Mesenchymal stem cell (in vitro differentiated cells and primary cell): ENCODE data around the gene TRPM3.

Experiments used
- DNase-seq: peaks from one replicate; pipeline ENCODE4 v3.0.0-alpha.2; 2013
- H2AFZ ChIP-seq: one replicate; pipeline ENCODE4 v1.6.1; 2013; ENCODE audit warnings: low read depth, mild to moderate bottlenecking, control low read depth, inconsistent platforms, low read length, moderate library complexity
- H2AK5ac ChIP-seq: 2 replicates; pipeline ENCODE4 v1.6.1; 2013; ENCODE audit warnings: low read length, moderate library complexity, mild to moderate bottlenecking, inconsistent platforms; ENCODE audit not compliant: severe bottlenecking
- H2BK120ac ChIP-seq: one replicate; pipeline ENCODE4 v1.6.1; 2013; ENCODE audit warnings: low read depth, mild to moderate bottlenecking, inconsistent platforms, low read length, moderate library complexity
- H2BK12ac ChIP-seq, 2 experiments: one replicate each; pipeline ENCODE4 v1.6.1; 2013; ENCODE audit warnings: inconsistent platforms in 2 of 2, low read length in 2 of 2, mild to moderate bottlenecking in 2 of 2, moderate library complexity in 2 of 2, control low read depth in 1 of 2
- H2BK15ac ChIP-seq: one replicate; pipeline ENCODE4 v1.6.1; 2013; ENCODE audit warnings: mild to moderate bottlenecking, low read depth, inconsistent platforms; ENCODE audit not compliant: poor library complexity, severe bottlenecking
- H2BK5ac ChIP-seq: 2 replicates; pipeline ENCODE4 v1.6.1; 2013; ENCODE audit warnings: low read depth, mild to moderate bottlenecking, low read length, control low read depth, inconsistent platforms; ENCODE audit not compliant: poor library complexity, severe bottlenecking
- H3K14ac ChIP-seq, 2 experiments: one replicate each; pipeline ENCODE4 v1.6.1; 2013; ENCODE audit warnings: inconsistent platforms in 2 of 2, low read length in 2 of 2, control low read depth in 1 of 2, mild to moderate bottlenecking in 1 of 2, moderate library complexity in 1 of 2
- H3K18ac ChIP-seq, 2 experiments: one replicate each; pipeline ENCODE4 v1.6.1; 2013; ENCODE audit warnings: inconsistent platforms in 2 of 2, low read length in 2 of 2, control low read depth in 1 of 2, low read depth in 1 of 2, mild to moderate bottlenecking in 1 of 2
- H3K23ac ChIP-seq, 2 experiments: one replicate each; pipeline ENCODE4 v1.6.1; 2013; ENCODE audit warnings: inconsistent platforms in 2 of 2, low read length in 2 of 2, mild to moderate bottlenecking in 2 of 2, moderate library complexity in 2 of 2, control low read depth in 1 of 2
- H3K27ac ChIP-seq: 2 replicates; pipeline ENCODE4 v1.5.1; 2013; ENCODE audit warnings: mild to moderate bottlenecking, moderate library complexity, low read length, control low read depth, inconsistent platforms; ENCODE audit not compliant: poor library complexity, severe bottlenecking
- H3K27me3 ChIP-seq, 2 experiments: 2 replicates each; pipeline versions ENCODE4 v1.6.1 to v1.7.0; 2013; ENCODE audit warnings: low read length in 2 of 2, mild to moderate bottlenecking in 2 of 2, moderate library complexity in 2 of 2, control low read depth in 1 of 2, inconsistent platforms in 1 of 2; ENCODE audit not compliant: control insufficient read depth in 1 of 2, insufficient read depth in 1 of 2
- H3K36me3 ChIP-seq, 2 experiments: 2 replicates each; pipeline versions ENCODE4 v1.6.1 to v1.7.0; 2013; ENCODE audit warnings: low read length in 2 of 2, control low read depth in 1 of 2, inconsistent platforms in 1 of 2, low read depth in 1 of 2, mild to moderate bottlenecking in 1 of 2; ENCODE audit not compliant: insufficient read depth in 2 of 2, control insufficient read depth in 1 of 2
- H3K4ac ChIP-seq, 2 experiments: one replicate each; pipeline ENCODE4 v1.6.1; 2013; ENCODE audit warnings: inconsistent platforms in 2 of 2, low read length in 2 of 2, mild to moderate bottlenecking in 2 of 2, moderate library complexity in 2 of 2, control low read depth in 1 of 2, low read depth in 1 of 2
- H3K4me1 ChIP-seq: 2 replicates; pipeline ENCODE4 v1.6.1; 2013; ENCODE audit warnings: low read depth, low read length, control low read depth; ENCODE audit not compliant: control insufficient read depth, insufficient read depth
- H3K4me2 ChIP-seq: 2 replicates; pipeline ENCODE4 v1.6.1; 2013; ENCODE audit warnings: low read length, mild to moderate bottlenecking, inconsistent platforms; ENCODE audit not compliant: poor library complexity, severe bottlenecking
- H3K4me3 ChIP-seq, 2 experiments: 2 replicates each; pipeline versions ENCODE4 v1.5.1 to v1.7.0; 2013; ENCODE audit warnings: low read length in 2 of 2, mild to moderate bottlenecking in 2 of 2, control low read depth in 1 of 2, low read depth in 1 of 2; ENCODE audit not compliant: insufficient read depth in 1 of 2
- H3K79me1 ChIP-seq: replicated peaks from 2 replicates; pipeline ENCODE4 v1.6.1; 2013; ENCODE audit warnings: mild to moderate bottlenecking, control low read depth, low read length, inconsistent platforms; ENCODE audit not compliant: poor library complexity, severe bottlenecking
- H3K9ac ChIP-seq: 2 replicates; pipeline ENCODE4 v1.7.0; 2013; ENCODE audit warnings: mild to moderate bottlenecking, low read length, moderate library complexity
- H3K9me3 ChIP-seq: 2 replicates; pipeline ENCODE4 v1.7.0; 2013; ENCODE audit warnings: mild to moderate bottlenecking, low read length; ENCODE audit not compliant: control insufficient read depth
- H4K8ac ChIP-seq: one replicate; pipeline ENCODE4 v1.6.1; 2013; ENCODE audit warnings: inconsistent platforms, mild to moderate bottlenecking, low read length, moderate library complexity
- H4K91ac ChIP-seq: one replicate; pipeline ENCODE4 v1.6.1; 2013; ENCODE audit warnings: mild to moderate bottlenecking, low read length, inconsistent platforms
- WGBS: methylation state at CpG from one replicate; pipeline ENCODE4 v1.1.7; 2013; ENCODE audit warnings: mixed read lengths; 5-methylcytosine and 5-hydroxymethylcytosine counted together

The TRPM3 gene

GRCh38 chr9:71136696-71137095, 15.3 kb upstream of the TRPM3 start:
- no peaks in the 10 kb centered on the region for H3K79me1 ChIP-seq
- no peak overlapping the region for H3K23ac ChIP-seq
- H2BK15ac ChIP-seq = no peak overlapping the region
- no peak overlapping the region for H2BK5ac ChIP-seq
- no peaks in the 10 kb centered on the region for H3K4me1 ChIP-seq
- no peaks in the 10 kb centered on the region for H3K27me3 ChIP-seq
- H3K9me3 ChIP-seq = no peaks in the 10 kb centered on the region
- H3K4me2 ChIP-seq = no peak overlapping the region
- H3K27ac ChIP-seq = no peak overlapping the region
- H3K4me3 ChIP-seq = no peak overlapping the region
- no peak overlapping the region for H2AFZ ChIP-seq
- no peak overlapping the region for H3K18ac ChIP-seq
- H4K91ac ChIP-seq = no peak overlapping the region
- no peak overlapping the region for H2BK120ac ChIP-seq
- no peak overlapping the region for H2BK12ac ChIP-seq
- no peak overlapping the region for H3K9ac ChIP-seq
- H4K8ac ChIP-seq = no peak overlapping the region
- DNase-seq = no peak
- H3K36me3 ChIP-seq = no peaks in the 10 kb centered on the region
- no peak overlapping the region for H3K4ac ChIP-seq
- WGBS = 87% methylated on average over 6 of the region's 6 CpGs
- H2AK5ac ChIP-seq = no peak overlapping the region
- no peak overlapping the region for H3K14ac ChIP-seq

- WGBS = 72% methylated on average over 3 of the region's 3 CpGs
- no peaks in the 10 kb centered on the region for H3K36me3 ChIP-seq
- H3K9ac ChIP-seq = no peak overlapping the region
- no peak overlapping the region for H3K4me2 ChIP-seq
- no peak overlapping the region for H2AK5ac ChIP-seq
- no peaks in the 10 kb centered on the region for H3K9me3 ChIP-seq
- no peak overlapping the region for H4K91ac ChIP-seq
- no peak overlapping the region for H3K4ac ChIP-seq
- no peak overlapping the region for H3K4me3 ChIP-seq
- H3K14ac ChIP-seq = no peak overlapping the region
- no peak overlapping the region for H2BK15ac ChIP-seq
- H3K27ac ChIP-seq = no peak overlapping the region
- H3K4me1 ChIP-seq = no peaks in the 10 kb centered on the region
- H2BK120ac ChIP-seq = no peak overlapping the region
- H2BK12ac ChIP-seq = no peak overlapping the region
- no peak overlapping the region for H3K18ac ChIP-seq
- H3K27me3 ChIP-seq = no peaks in the 10 kb centered on the region
- H2AFZ ChIP-seq = no peak overlapping the region
- H3K23ac ChIP-seq = no peak overlapping the region
- H4K8ac ChIP-seq = no peak overlapping the region
- H2BK5ac ChIP-seq = no peak overlapping the region
- no peaks in the 10 kb centered on the region for H3K79me1 ChIP-seq
- no peak for DNase-seq
Measured at GRCh38 chr9:71131145-71131544, 9.7 kb upstream of the TRPM3 start.

GRCh38 chr9:71130521-71130920, 9.1 kb upstream of the TRPM3 start:
- no peak overlapping the region for H2BK15ac ChIP-seq
- H3K18ac ChIP-seq = no peak overlapping the region
- H2AFZ ChIP-seq = no peak overlapping the region
- H3K27ac ChIP-seq = no peak overlapping the region
- no peaks in the 10 kb centered on the region for H3K79me1 ChIP-seq
- WGBS = 98% methylated on average over 3 of the region's 4 CpGs
- no peak overlapping the region for H3K4ac ChIP-seq
- H3K4me3 ChIP-seq = no peak overlapping the region
- no peak overlapping the region for H3K23ac ChIP-seq
- H3K9ac ChIP-seq = no peak overlapping the region
- H4K8ac ChIP-seq = no peak overlapping the region
- no peak overlapping the region for H3K14ac ChIP-seq
- H2BK5ac ChIP-seq = no peak overlapping the region
- H3K4me1 ChIP-seq = no peaks in the 10 kb centered on the region
- H3K4me2 ChIP-seq = no peak overlapping the region
- no peaks in the 10 kb centered on the region for H3K36me3 ChIP-seq
- no peak overlapping the region for H2AK5ac ChIP-seq
- H4K91ac ChIP-seq = no peak overlapping the region
- no peak overlapping the region for H2BK12ac ChIP-seq
- H3K9me3 ChIP-seq = no peaks in the 10 kb centered on the region
- no peaks in the 10 kb centered on the region for H3K27me3 ChIP-seq
- H2BK120ac ChIP-seq = no peak overlapping the region
- no peak for DNase-seq

- no peak overlapping the region for H3K27ac ChIP-seq
- no peak overlapping the region for H4K8ac ChIP-seq
- no peak overlapping the region for H3K9ac ChIP-seq
- H3K4me2 ChIP-seq = no peak overlapping the region
- no peak overlapping the region for H4K91ac ChIP-seq
- H3K14ac ChIP-seq = no peak overlapping the region
- H2BK120ac ChIP-seq = no peak overlapping the region
- no peak for DNase-seq
- no peak overlapping the region for H3K4ac ChIP-seq
- H2AFZ ChIP-seq = no peak overlapping the region
- no peak overlapping the region for H3K18ac ChIP-seq
- no peak overlapping the region for H2BK15ac ChIP-seq
- H3K79me1 ChIP-seq = no peaks in the 10 kb centered on the region
- 57% methylated on average over 1 of the region's 2 CpGs for WGBS
- no peak overlapping the region for H3K23ac ChIP-seq
- no peak overlapping the region for H3K4me3 ChIP-seq
- H3K36me3 ChIP-seq = no peaks in the 10 kb centered on the region
- no peaks in the 10 kb centered on the region for H3K27me3 ChIP-seq
- H2BK5ac ChIP-seq = no peak overlapping the region
- H2AK5ac ChIP-seq = no peak overlapping the region
- H2BK12ac ChIP-seq = no peak overlapping the region
- H3K9me3 ChIP-seq = no peaks in the 10 kb centered on the region
- H3K4me1 ChIP-seq = no peaks in the 10 kb centered on the region
Measured at GRCh38 chr9:71128796-71129195, 7.4 kb upstream of the TRPM3 start.
